Measurements from ENCODE around the gene PLK2. TPM values are rescaled to one million over a fixed set of nuclear protein-coding genes. Genes with fewer than 3 reads are reported as not detected.

Gene PLK2
- total RNA-seq (100 to 1,000 TPM in 7 of 9 donors, 10 to 100 TPM in 2; 78.3 to 169 (median 106) TPM), polyA plus RNA-seq (10 to 100 TPM; 18.4 to 26.0 TPM)
- long read RNA-seq, donor 1, transcript PLK2-201 (14 exons, 2,960 nt), result major isoform, 147 of 166 reads
- long read RNA-seq, donor 1, partial matches to known transcripts, result 7 of 166 reads
- long read RNA-seq, donor 1, other reads (novel, unspliced or antisense), result 11 of 166 reads
- long read RNA-seq, donor 2, transcript PLK2-201 (14 exons, 2,960 nt), result major isoform, 280 of 324 reads
- long read RNA-seq, donor 2, partial matches to known transcripts, result 11 of 324 reads
- long read RNA-seq, donor 2, other reads (novel, unspliced or antisense), result 33 of 324 reads
- long read RNA-seq, donor 3, transcript PLK2-201 (14 exons, 2,960 nt), result major isoform, 112 of 125 reads
- long read RNA-seq, donor 3, partial matches to known transcripts, result 5 of 125 reads
- long read RNA-seq, donor 3, other reads (novel, unspliced or antisense), result 7 of 125 reads

- intact Hi-C loops (cut with DNase I), result loop anchor here (1.0 to 10.0 kb wide), 19 partner anchors 389 to 1555 kb away; partner anchors contain the start of gene SETD9 (in 1 of the 10)
- WGBS, 4 donors, result 0 to 1% (median 1%) methylated on average over 10 to 89 of the region's 89 CpGs
These were observed at the start of gene PLK2 for GRCh38 chr5:58460002-58460731. Gene PLK2, minus strand, starts transcription at chr5:58460086. Its CDS starts 127 bp downstream, at chr5:58459959.

GRCh38 chr5:58507715-58508114 lies 47.8 kb upstream of the PLK2 start:
- DNase-seq (no peak), ATAC-seq (no peak)
- WGBS, 4 donors, result 78 to 87% (median 84%) methylated on average over 4 of the region's 4 CpGs
- Histone ChIP-seq H3K4me1 (peaks cover 0 to 18% (median 0%) of the 10 kb centered on the region in 12 donors), H3K36me3 (no peaks in the 10 kb centered on the region), H3K4me3 (no peak overlapping the region), H3K9me3 (peaks cover 0 to 3% (median 0%) of the 10 kb centered on the region in 12 donors), H3K27me3 (peaks cover 0 to 10% (median 0%) of the 10 kb centered on the region in 9 donors), H3K27ac (no peak overlapping the region)
- TF ChIP-seq CTCF (IDR thresholded peaks at IDR 0.05) (no peak), POLR2A (IDR thresholded peaks at IDR 0.05) (no peak)
- intact Hi-C loops (cut with DNase I), result loop anchor here in 1 of 10 donors (10.0 kb wide), 1 partner anchor 207 kb away; no protein-coding TSS in a partner anchor

More at GRCh38 chr5:58460002-58460731, at the start of gene PLK2:
- Histone ChIP-seq H3K36me3 (peaks cover 0 to 36% (median 30%) of the 10 kb centered on the region in 9 donors), H3K27me3 (no peaks in the 10 kb centered on the region), H3K9me3 (no peaks in the 10 kb centered on the region), H3K27ac (peak within 1 kb of the TSS; percentile 93 to 99 (median 98)), H3K4me3 (peak within 1 kb of the TSS; percentile 59 to 97 (median 85)), H3K4me1 (peaks cover 0 to 30% (median 13%) of the 10 kb centered on the region in 12 donors)
- TF ChIP-seq POLR2A (IDR thresholded peaks at IDR 0.05) (peak; percentile 100), CTCF (IDR thresholded peaks at IDR 0.05) (peak in 4 of 12 donors; percentile 22 to 58 (median 50))
- DNase-seq (peak; percentile 94 to 97 (median 95)), ATAC-seq (peak; percentile 91 to 93 (median 92))

- H3K27me3 ChIP-seq, result peaks cover 0 to 10% (median 0%) of the 10 kb centered on the region in 9 donors
- H3K36me3 ChIP-seq, result no peaks in the 10 kb centered on the region
- H3K9me3 ChIP-seq, result no peaks in the 10 kb centered on the region
- no peak for TF ChIP-seq POLR2A (IDR thresholded peaks at IDR 0.05)
- TF ChIP-seq CTCF (IDR thresholded peaks at IDR 0.05), result no peak
- intact Hi-C loops (cut with DNase I), result loop anchor here in 1 of 10 donors (10.0 kb wide), 1 partner anchor 209 kb away; no protein-coding TSS in a partner anchor
- WGBS, 4 donors, result 53 to 61% (median 57%) methylated on average over 2 of the region's 2 CpGs
- H3K4me1 ChIP-seq, result peaks cover 0 to 18% (median 0%) of the 10 kb centered on the region in 12 donors
- no peak overlapping the region for H3K4me3 ChIP-seq
- ATAC-seq (no peak), DNase-seq (no peak)
- H3K27ac ChIP-seq, result no peak overlapping the region
These were observed 46.2 kb upstream of the PLK2 start for GRCh38 chr5:58505971-58506640.

All from heart left ventricle (tissue), 16 donors.